HG02798 (cell line): ENCODE measurements around the gene CYP4Z1.
"Not testable (repeated sequence)": the region's sequence is repeated elsewhere in the genome, so short reads cannot be mapped to it uniquely, and the experiment has no call there.

ENCODE experiments used
- ATAC-seq: cut with Tn5 transposase; IDR thresholded peaks from one replicate; pipeline ENCODE4 v1.9.1; 2021; ENCODE audit warnings: mild to moderate bottlenecking; ENCODE audit not compliant: unreplicated experiment, poor library complexity

CYP4Z1 gene, protein sequence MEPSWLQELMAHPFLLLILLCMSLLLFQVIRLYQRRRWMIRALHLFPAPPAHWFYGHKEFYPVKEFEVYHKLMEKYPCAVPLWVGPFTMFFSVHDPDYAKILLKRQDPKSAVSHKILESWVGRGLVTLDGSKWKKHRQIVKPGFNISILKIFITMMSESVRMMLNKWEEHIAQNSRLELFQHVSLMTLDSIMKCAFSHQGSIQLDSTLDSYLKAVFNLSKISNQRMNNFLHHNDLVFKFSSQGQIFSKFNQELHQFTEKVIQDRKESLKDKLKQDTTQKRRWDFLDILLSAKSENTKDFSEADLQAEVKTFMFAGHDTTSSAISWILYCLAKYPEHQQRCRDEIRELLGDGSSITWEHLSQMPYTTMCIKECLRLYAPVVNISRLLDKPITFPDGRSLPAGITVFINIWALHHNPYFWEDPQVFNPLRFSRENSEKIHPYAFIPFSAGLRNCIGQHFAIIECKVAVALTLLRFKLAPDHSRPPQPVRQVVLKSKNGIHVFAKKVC

DNA sequence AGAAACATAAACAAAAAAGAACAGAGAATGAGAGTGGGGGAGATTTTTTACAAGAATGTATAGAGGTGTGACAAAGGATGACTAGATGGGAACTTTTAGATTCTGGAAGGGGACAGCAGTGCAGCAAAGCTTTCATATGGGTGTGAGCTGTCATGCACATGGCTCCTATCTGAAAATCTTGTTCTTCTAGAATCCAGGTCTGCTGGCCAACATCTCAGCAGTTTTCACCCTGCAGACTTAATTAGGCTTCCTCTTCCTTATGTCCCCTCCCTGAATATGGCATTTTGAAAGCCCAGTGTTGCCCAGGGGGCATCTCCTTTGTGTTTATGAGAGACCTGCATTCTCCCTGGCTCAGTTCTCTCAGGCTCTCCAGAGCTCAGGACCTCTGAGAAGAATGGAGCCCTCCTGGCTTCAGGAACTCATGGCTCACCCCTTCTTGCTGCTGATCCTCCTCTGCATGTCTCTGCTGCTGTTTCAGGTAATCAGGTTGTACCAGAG lies at the start of gene CYP4Z1:
CYP4Z1 (plus strand) TSS at position 135 of the 498 bp plus-strand sequence; CDS start at position 395, 260 bp downstream.
- ATAC-seq: no peak

DNA sequence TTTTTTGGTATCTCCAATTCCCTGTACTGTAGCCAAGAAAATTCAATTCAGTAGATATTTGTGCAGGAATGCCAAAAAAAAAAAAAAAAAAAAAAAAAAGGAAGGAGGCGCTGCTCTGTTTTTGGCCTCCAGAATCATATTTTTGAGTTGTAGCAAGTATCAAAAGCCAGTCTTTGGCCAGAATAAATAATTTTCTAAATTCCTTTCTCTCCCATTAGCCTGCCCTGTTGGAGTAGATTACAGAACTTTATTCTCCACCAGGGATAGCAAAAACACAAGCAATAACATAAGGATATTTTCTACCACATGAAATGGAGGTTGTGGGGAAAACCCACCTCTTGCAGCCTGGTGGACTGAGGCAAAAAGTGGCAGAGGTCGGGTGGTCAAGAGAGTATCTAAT lies 46.0 kb upstream of the CYP4Z1 start:
- no peak for ATAC-seq

DNA sequence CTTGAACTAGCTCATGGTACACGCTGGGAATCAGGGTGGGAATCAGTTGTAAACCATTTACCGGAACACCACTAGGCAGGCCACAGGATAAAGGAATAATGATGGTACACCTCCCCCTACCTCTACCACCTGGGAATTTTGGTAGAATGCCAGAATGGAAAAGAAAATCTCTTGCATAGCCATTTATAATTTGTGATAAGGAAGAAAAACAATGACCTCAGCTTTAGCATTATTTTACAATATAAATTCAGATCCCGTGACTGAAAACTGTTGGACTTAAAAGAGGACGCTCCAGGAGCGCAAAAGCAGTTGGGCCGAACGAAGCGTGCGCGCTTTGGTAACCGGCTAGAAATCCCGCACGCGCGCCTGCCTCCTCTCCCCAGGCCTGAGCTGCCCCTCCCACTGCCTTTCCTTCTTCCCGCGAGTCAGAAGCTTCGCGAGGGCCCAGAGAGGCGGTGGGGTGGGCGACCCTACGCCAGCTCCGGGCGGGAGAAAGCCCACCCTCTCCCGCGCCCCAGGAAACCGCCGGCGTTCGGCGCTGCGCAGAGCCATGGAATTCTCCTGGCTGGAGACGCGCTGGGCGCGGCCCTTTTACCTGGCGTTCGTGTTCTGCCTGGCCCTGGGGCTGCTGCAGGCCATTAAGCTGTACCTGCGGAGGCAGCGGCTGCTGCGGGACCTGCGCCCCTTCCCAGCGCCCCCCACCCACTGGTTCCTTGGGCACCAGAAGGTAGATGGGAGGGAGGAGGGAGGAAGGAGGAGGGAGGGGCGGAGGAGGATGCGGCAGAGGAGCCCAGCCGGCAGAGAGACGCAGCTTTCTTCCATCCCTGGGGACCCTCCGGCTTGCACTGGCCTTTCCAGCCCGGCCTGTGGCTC lies 43.5 kb upstream of the CYP4Z1 start, which contains the start of gene CYP4X1:
CYP4X1 (plus strand) TSS at position 402 of the 873 bp plus-strand sequence; CDS start at position 551, 149 bp downstream.
- no peak for ATAC-seq

DNA sequence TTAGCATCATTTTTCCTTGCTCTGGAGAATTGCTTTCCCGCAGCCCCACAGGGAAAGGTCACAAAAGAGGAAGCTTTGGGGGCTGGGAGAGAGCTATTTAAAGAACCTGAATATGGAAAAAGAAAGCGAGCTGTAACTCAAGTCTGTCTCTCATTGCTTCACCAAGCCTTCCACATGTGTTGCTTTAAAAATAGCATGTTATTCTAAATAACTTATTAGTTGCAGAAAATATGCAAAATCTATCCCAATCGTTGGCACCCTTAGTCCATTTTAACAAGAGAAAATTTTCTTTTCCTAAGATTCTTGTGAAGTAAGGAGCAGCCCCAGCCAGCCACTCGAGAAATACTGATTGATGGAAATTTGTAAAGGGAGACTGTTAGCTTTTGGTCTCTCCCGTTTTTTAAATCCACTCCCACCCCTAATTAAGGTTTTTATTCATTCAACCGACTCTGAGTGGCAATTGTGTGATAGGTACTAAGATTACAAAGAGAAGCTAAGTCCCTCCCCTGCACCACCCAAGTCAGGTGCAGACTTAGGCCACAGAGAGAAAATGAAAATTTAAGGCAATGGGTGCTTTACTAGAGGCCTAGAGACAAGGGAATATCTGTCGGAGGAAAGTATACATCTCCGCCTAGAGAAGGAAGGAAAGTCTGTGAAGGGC lies 42.8 kb upstream of the CYP4Z1 start:
- no peak for ATAC-seq

DNA sequence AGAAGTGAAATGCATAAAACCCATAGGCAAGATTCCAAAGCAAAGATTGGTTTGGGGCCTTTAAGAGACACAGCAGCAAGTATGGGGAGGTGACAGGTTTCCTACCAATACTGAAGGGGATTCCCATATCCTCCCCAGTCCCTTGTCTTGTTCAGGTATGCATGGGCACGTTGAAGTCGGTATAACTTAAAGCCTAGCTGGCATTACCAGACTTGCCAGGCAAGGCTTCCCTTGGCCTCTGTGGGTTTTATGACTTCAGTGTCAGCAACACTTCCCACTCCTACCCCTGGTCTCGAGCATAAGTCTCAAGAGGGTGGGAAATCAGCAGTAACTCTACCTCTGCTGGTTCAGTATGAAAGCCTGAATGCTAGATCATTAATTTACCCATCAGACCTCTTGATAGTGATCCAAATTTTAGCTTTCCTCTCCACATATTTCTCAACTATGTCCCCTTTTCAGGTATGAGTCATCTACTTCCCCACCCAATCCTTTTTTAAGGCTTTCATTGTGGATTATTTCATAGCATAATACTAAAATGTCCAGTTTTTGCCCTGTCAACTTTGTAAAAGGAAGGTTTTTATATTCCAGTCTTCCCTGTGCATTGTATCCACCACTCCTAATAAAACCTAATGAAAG lies 36.7 kb upstream of the CYP4Z1 start:
- no peak for ATAC-seq

DNA sequence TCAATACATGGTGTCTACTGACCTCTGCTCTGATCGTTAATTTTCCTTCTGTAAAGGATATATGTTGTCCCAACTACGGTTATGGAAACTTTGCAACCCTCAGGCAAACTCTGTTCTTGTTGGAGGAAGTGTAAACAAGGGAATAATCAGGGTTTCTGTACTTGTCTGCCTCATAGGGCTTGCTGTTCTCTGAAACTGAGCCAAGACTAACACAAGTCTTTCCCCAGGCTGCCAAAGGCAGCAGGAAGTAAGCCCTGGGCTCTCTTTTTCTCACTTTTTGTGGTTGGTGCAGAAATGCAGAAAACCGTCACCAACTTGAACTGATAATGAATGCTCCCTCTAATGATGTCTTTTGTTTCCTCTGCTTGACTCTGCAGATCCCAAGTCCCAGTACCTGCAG lies 36.0 kb upstream of the CYP4Z1 start:
- no peak for ATAC-seq

DNA sequence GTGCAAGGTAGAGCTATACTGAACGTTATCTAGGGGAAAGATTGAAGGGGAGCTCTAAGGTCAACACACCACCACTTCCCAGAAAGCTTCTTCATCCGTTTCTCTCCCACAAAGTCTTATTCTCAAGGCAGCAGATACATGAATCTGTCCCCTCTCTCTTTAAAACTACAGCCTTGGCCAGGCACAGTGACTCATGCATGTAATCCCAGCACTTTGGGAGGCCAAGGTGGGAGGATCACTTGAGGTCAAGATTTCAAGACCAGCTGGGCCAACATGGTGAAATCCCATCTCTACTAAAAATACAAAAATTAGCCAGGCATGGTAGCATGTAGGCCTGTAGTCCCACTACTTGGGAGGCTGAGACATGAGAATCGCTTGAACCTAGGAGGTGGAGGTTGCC lies 35.4 kb upstream of the CYP4Z1 start:
- no peak for ATAC-seq

DNA sequence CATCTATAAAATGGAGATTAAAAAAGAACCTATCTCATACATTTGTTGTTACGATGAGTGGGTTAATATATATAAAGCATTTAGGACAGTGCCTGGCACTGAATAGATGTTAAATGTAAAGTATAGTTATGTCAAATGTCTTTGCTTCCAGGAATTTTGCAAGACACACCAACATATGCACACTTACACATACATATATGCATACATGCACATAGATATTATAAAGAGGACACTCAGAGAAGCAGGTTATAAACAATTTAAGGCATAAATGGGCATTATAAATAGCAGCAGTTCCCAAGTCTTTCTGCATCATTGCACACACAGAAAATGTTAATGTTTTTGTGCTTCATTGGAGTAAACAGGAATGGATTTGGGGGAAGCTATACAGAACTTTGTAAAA lies 30.3 kb upstream of the CYP4Z1 start:
- no peak for ATAC-seq

DNA sequence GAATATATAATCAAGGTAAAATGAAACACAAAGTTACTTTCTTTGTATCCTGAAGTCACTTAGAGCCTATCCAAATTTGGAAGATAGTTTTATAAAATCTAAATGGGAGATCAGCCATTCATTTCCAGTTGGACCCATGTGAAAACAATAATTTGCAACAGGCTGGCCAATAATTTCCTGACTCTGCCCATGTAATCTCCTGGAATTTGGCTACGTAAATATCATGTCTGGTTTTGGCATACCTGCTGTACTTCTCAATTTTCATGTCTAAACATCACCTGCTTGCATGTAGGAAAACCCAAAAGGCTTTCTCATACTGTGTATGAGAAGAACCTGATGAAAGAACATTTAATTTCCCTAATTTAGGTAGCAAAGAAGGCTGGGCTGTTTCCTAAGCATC lies 7.7 kb upstream of the CYP4Z1 start:
- ATAC-seq: no peak

DNA sequence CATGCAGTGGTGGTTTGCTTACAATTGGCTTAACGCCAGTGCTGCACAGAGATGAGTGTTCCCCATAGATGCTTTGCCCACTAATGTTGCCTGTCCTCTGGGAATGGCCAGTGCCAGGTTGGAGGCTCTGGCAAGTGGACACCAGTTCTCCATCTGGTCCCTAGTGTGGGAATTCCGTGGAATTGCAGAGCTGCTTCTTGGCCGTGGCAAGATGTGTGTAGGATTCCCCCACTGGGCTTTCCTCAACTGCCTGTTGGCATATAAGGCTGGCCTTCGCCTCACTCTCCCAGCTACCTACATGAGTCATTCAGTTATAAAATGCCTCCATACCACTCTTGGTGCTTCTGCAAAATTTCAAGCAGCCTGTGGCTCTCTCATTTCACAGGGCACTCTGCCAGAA lies 2.0 kb downstream of the CYP4Z1 start:
- ATAC-seq: not testable (repeated sequence)

DNA sequence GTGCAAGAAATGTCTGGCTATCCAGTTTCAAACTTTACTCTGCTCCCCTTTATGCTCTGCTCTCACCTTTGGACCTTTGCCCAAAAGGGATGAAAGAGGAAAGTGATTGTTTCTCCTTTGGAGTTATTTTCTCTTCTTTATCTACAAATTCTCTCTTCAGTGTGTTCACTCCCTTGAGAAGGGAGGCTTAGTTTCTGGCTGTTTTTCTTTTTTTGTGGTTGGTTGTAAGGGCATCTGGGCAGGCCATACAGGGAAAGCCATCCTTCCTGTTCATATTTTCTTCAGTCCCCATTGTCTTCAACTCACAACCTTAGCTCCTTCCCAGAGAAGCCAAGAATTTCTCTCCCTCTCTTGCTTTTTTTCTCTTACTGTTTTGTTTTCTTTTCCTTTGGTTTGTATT lies 2.5 kb downstream of the CYP4Z1 start:
- not testable (repeated sequence) for ATAC-seq

DNA sequence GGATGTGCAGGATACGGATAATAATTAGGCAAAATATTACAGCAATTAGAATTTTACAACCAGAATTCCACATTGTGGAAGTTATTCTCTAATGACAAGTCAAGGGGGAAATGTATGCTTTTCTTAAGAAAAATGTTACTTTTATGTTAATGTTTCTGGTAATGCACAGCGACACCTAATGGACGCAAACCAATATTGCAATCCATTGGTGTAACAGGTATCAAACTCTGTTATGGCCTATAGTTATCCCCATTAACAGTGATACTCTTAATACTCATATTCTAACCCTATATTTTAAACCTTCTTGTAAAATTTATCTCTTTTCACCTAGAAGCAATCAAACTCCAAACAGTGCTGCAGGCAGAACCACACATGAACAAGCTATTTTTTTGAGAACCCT lies 22.3 kb downstream of the CYP4Z1 start:
- not testable (repeated sequence) for ATAC-seq

DNA sequence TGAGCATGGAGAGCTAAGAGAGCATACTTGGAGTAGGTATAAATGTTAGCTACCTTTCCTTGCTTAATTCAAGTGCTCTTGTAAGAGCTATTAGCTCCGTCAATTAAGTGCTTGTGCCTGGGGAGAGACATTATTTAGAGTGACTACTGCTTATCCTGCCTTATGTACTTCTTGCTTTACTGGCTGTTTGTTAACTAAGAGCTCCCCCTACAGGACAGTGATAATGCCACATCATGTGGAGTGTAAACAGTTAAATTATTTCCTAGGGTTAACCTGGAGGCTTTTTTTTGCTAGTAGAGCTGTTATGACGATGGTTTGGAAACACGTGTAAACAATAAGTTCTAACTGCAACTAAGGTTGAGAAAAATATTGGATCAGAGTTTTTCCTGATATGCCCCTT lies 24.4 kb downstream of the CYP4Z1 start:
- not testable (repeated sequence) for ATAC-seq

DNA sequence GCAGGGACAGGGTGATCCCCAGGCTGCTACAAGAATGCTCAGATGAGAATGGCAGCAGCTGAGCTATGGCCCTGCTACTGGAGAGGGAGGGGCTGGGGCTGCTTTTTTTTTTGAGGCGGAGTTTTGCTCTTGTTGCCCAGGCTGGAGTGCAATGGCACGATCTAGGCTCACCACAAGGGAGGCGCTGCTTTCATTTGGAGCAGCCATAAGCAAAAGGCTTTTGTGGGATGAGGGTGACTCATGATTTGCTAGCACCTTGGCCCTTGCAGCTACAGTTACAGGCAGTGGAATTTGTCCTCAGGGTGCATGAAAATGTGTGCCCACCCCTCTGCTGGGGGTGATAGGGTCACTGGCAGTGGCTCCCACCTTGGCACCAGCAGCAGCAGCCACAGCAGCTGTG lies 37.8 kb downstream of the CYP4Z1 start:
- no peak for ATAC-seq

DNA sequence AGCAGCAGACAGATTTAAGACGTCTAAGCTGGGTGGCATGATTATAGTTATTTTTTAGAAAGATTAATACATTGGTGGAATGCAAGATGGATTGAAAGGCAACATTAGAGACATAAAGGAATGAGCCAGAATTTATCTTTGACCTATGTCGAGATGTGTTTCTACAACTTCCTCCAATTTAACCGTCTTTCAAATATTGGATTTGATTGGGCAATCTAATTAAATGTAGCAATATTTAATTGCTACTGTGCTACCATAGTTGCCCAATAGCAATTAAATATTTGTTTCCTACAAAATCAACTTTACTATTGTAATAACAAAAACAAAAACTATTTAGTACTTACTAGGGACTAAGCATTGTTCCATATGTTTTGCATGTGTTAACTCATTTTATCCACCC lies 39.8 kb downstream of the CYP4Z1 start:
- no peak for ATAC-seq

DNA sequence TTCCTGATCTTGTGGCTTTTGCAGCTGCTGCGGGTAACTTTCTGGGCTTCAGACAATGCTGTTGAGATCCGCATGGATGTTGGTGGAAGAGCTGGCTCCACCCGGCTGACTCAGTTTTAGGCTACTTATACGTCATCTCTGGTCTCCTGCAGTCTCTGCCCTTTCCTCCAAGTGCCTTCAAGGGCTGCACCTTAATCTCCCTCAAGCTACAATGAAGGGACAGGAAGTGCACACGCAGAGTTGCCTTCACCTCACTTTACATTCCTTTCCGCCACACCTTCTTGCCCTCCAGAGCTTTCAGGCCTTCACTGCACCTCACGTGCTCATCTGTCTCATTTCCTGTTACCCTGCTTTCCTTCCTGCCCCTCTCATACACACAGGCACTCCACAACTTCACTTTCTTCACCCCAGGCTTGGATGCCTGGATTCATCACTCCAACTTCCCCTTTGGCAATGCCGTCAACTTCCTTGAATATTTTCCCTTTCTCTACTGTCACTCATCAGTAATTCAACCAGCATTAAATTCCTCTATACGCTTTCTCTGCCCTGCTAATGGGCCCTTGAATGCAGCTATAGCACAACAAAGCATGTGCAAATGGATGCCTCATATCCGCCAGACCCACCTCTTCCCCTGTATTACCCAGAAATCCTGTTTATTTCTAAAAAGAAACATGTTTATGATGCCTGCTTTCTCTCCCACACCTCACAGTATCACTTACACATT lies 41.0 kb downstream of the CYP4Z1 start:
- not testable (repeated sequence) for ATAC-seq

DNA sequence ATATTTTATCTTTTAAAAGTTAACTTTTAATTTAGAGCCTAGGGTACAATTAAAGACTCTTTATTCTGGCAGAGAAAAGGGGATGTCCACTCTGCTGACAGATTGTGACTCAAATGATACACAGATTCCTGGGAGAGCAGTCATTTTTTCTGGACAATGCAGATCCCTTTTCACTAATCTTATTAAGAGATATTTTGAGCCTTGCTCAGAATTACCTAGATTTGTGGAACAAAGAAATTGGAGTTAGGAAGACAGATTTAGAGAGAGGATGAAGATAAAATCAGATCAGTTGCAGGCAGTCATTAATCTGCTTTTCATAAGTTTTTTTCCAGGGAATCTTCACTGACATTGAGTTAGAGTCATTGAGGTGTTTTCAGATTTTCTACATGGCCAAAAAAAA lies 42.5 kb downstream of the CYP4Z1 start:
- not testable (repeated sequence) for ATAC-seq

DNA sequence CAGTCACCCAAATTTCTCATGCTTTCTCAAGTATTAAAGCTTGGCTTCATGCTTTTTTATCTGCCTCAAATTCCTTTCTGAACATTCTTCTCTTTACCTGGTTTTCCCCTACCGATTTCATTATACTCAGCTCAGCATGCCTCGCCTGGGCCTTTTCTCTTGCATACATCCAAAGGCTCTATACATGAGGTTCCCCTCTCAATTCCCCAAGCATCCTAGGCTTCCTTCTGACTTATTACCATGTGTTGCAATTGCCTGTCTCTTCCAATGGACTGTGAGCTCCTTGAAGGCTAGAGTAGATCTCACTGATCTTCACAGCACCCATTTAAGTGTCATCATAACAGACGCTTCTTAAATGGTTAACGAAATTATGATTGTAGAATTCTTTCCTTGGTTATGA lies 46.1 kb downstream of the CYP4Z1 start:
- ATAC-seq: no peak

DNA sequence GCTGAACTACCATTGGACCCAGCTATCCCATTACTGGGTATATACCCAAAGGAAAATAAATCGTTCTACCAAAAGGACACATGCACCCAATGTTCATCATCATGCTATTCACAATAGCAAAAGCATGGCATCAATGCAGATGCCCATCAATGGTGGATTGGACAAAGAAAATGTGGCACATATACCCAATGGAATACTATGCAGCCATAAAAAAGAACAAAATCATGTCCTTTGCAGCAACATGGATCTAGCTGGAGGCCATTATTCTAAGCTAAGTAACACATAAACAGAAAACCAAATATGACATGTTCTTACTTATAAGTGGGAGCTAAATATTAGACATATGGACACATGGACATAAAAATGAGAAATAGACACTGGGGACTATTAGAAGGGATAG lies 54.0 kb downstream of the CYP4Z1 start:
- not testable (repeated sequence) for ATAC-seq
